Peyer's patch (tissue), 4 donors: ENCODE data around the gene MAP4K5.

Experiments used
- CTCF ChIP-seq, 6 experiments: fragments of 450-650 bp in 4 of 6; fragments of 200-600 bp in 2 of 6; sonication (generic) in 1 of 6; IDR thresholded peaks; one replicate each; pipeline ENCODE4 v1.5.1; 2017 to 2019; ENCODE audit warnings: antibody characterized with exemption in 6 of 6, mild to moderate bottlenecking in 3 of 6, moderate library complexity in 1 of 6
- POLR2A ChIP-seq, 2 donors: fragments of 450-650 bp; IDR thresholded peaks; one replicate each; pipeline ENCODE4 v1.5.1; 2017; ENCODE audit warnings: antibody characterized with exemption in 2 of 2, mild to moderate bottlenecking in 2 of 2, moderate library complexity in 2 of 2

- no peak for TF ChIP-seq CTCF (IDR thresholded peaks at IDR 0.05)
- TF ChIP-seq POLR2A (IDR thresholded peaks at IDR 0.05): no peak
These were observed 80.5 kb downstream of the MAP4K5 start for GRCh38 chr14:50451854-50452253.
